Peyer's patch (tissue), 4 donors: ENCODE results near the gene PTH2. TPM values are rescaled to one million over a fixed set of nuclear protein-coding genes. Genes with fewer than 3 reads are reported as not detected.
"Not testable (repeated sequence)": the region's sequence is repeated elsewhere in the genome, so short reads cannot be mapped to it uniquely, and the experiment has no call there.

Source experiments
- DNase-seq, 3 donors: peaks; one replicate each; pipeline ENCODE4 v3.0.0-alpha.2; 2017 to 2019
- H3K27ac ChIP-seq, 4 donors: fragments of 200-600 bp; sonication (generic); one replicate each; pipeline ENCODE4 v1.5.1; 2016 to 2019
- H3K27me3 ChIP-seq, 2 donors: fragments of 200-600 bp; sonication (generic); one replicate each; pipeline ENCODE4 v1.5.1; 2019
- H3K36me3 ChIP-seq, 3 donors: fragments of 200-600 bp; sonication (generic); one replicate each; pipeline ENCODE4 v1.5.1; 2016 to 2019
- H3K4me1 ChIP-seq, 4 donors: fragments of 200-600 bp; sonication (generic); one replicate each; pipeline ENCODE4 v1.5.1; 2016 to 2019
- H3K4me3 ChIP-seq, 4 donors: fragments of 200-600 bp; sonication (generic); 1 replicate in 3 of 4; 2 replicates in 1 of 4; pipeline ENCODE4 v1.5.1; 2016 to 2019; ENCODE audit warnings: mild to moderate bottlenecking in 1 of 4
- H3K9me3 ChIP-seq, 4 donors: fragments of 200-600 bp; sonication (generic); one replicate each; pipeline ENCODE4 v1.5.1; 2016 to 2019; ENCODE audit warnings: mild to moderate bottlenecking in 1 of 4
- POLR2A ChIP-seq, 2 donors: fragments of 450-650 bp; IDR thresholded peaks; one replicate each; pipeline ENCODE4 v1.5.1; 2017; ENCODE audit warnings: antibody characterized with exemption in 2 of 2, mild to moderate bottlenecking in 2 of 2, moderate library complexity in 2 of 2
- total RNA-seq, 4 donors: library from RNA; depleted of rRNA; stranded (reverse); fragments of >200 nt; gene quantifications; one replicate each; pipeline ENCODE4 v1.1.0, GENCODE V29; 2016
- TF ChIP-seq, protein P1 (sequence below), 6 experiments: fragments of 450-650 bp in 4 of 6; fragments of 200-600 bp in 2 of 6; sonication (generic) in 1 of 6; IDR thresholded peaks; one replicate each; pipeline ENCODE4 v1.5.1; 2017 to 2019; ENCODE audit warnings: antibody characterized with exemption in 6 of 6, mild to moderate bottlenecking in 3 of 6, moderate library complexity in 1 of 6

PTH2 gene
- total RNA-seq, 4 donors from 2014 or later: not detected

- Histone ChIP-seq H3K4me3 (no peak overlapping the region), H3K27ac (no peak overlapping the region), H3K9me3 (no peaks in the 10 kb centered on the region), H3K36me3 (peaks cover 0 to 21% (median 0%) of the 10 kb centered on the region in 3 donors), H3K27me3 (peaks cover 0 to 15% of the 10 kb centered on the region in 2 donors), H3K4me1 (peaks cover 0 to 21% (median 3%) of the 10 kb centered on the region in 4 donors)
- no peak for DNase-seq
- no peak for TF ChIP-seq POLR2A (IDR thresholded peaks at IDR 0.05)
- TF ChIP-seq, protein P1, sequence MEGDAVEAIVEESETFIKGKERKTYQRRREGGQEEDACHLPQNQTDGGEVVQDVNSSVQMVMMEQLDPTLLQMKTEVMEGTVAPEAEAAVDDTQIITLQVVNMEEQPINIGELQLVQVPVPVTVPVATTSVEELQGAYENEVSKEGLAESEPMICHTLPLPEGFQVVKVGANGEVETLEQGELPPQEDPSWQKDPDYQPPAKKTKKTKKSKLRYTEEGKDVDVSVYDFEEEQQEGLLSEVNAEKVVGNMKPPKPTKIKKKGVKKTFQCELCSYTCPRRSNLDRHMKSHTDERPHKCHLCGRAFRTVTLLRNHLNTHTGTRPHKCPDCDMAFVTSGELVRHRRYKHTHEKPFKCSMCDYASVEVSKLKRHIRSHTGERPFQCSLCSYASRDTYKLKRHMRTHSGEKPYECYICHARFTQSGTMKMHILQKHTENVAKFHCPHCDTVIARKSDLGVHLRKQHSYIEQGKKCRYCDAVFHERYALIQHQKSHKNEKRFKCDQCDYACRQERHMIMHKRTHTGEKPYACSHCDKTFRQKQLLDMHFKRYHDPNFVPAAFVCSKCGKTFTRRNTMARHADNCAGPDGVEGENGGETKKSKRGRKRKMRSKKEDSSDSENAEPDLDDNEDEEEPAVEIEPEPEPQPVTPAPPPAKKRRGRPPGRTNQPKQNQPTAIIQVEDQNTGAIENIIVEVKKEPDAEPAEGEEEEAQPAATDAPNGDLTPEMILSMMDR (IDR thresholded peaks at IDR 0.05): no peak
These were observed 22.8 kb upstream of the PTH2 start for GRCh38 chr19:49445997-49446396.

DNA sequence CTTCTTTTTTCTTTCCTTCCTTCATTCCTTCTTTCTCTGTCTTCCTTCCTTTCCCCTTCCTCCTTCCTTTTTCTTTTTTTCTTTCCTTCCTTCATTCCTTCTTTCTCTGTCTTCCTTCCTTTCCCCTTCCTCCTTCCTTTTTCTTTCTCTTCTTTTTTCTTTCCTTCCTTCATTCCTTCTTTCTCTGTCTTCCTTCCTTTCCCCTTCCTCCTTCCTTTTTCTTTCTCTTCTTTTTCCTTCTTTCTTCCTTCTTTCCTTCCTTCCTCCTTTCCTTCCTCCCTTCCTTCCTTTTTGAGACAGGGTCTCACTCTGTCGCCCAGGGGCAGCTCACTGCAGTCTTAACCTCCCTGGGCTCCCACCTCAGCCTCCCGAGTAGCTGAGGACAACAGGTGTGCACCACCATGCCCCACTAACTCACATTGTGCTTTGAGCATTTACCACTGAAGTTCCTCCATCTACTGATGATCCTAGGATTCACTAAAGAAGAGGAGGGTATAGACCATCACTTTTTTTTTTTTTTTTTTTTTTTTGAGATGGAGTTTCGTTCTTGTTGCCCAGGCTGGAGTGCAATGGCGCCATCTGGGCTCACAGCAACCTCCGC lies 21.0 kb upstream of the PTH2 start:
- not testable (repeated sequence) for DNase-seq, H3K4me3 ChIP-seq, H3K9me3 ChIP-seq, H3K27ac ChIP-seq
- Histone ChIP-seq H3K27me3 (peaks cover 0 to 26% of the 10 kb centered on the region in 2 donors), H3K36me3 (peaks cover 0 to 19% (median 0%) of the 10 kb centered on the region in 3 donors), H3K4me1 (peaks cover 0 to 16% (median 0%) of the 10 kb centered on the region in 4 donors)

DNA sequence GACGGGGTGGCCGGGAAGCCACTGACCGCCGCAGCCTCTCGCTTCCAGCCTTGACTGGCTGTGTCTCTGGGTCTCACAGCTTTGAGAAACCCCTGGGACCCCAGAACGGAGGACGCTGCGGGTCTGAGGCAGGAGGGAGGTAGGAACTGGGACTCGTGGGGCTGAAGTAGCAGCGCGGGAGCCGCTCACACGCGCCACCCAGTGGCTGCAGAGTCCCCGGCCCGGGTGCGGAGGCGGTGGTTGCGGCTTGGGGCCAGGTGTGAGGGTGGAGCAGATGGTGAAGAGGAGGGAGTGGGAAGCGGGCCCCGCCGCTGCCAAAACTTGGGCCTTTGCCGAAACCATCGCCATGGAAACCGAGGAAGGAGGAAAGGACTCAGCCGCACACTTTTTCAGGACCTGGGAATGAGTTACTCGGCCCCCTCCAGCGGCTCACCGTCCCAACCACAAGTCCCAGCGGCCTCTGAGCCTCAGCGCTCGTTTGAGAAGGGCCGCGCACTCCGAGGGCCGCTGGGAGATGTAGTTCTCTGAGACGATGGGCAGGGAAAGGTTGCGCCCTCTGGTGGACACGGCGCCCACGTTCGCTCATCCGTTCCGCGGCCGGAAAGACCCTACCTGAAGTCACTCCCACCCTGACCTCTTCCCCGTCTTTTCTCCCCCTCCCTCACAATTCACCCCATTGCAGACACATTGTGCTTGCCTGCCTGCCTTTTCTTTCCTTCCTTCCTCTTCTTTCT lies 20.3 kb upstream of the PTH2 start:
- Histone ChIP-seq H3K27me3 (peaks cover 0 to 30% of the 10 kb centered on the region in 2 donors), H3K4me3 (peak overlapping the region; percentile 55 to 75 (median 67)), H3K9me3 (no peaks in the 10 kb centered on the region), H3K36me3 (peaks cover 0 to 13% (median 0%) of the 10 kb centered on the region in 3 donors), H3K27ac (peak overlapping the region; percentile 78 to 85 (median 82)), H3K4me1 (peaks cover 0 to 16% (median 0%) of the 10 kb centered on the region in 4 donors)
- DNase-seq: peak; percentile 94 to 97 (median 96)
- TF ChIP-seq POLR2A (IDR thresholded peaks at IDR 0.05): no peak
- TF ChIP-seq, protein P1 (IDR thresholded peaks at IDR 0.05): peak; percentile 75 to 93 (median 84)

- Histone ChIP-seq H3K27me3 (peaks cover 0 to 30% of the 10 kb centered on the region in 2 donors), H3K27ac (peak overlapping the region; percentile 78 to 85 (median 82)), H3K4me1 (peaks cover 0 to 14% (median 0%) of the 10 kb centered on the region in 4 donors), H3K4me3 (peak overlapping the region; percentile 55 to 75 (median 67)), H3K36me3 (peaks cover 0 to 11% (median 0%) of the 10 kb centered on the region in 3 donors), H3K9me3 (no peaks in the 10 kb centered on the region)
- TF ChIP-seq, protein P1 (IDR thresholded peaks at IDR 0.05): no peak
- TF ChIP-seq POLR2A (IDR thresholded peaks at IDR 0.05): peak; percentile 32 to 67
- DNase-seq: peak; percentile 80 to 98 (median 96)
These were observed 19.6 kb upstream of the PTH2 start for GRCh38 chr19:49442771-49443365.

DNA sequence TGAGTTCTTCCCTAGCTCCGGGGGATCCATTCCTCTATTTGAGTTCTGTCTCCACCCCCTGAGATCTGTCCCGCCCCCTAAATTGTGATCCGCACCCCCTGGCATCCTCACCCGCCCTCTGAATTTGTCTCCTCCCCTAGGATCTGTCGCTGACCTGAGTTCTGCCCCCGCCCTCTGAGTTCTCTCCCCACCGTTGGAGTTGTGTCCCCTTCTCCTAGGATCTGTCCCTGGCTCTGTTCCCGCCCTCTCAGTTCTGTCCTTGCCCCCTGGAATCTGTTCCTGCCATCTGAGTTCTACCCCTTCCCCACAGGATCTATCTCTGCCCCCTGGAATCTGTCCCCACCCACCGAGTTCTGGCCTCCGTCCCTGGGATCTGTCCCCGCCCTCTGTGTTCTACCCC lies 19.1 kb upstream of the PTH2 start:
- H3K27me3 ChIP-seq: peaks cover 0 to 30% of the 10 kb centered on the region in 2 donors
- DNase-seq: no peak
- H3K27ac ChIP-seq: peak overlapping the region; percentile 78 to 85 (median 82)
- H3K4me3 ChIP-seq: peak overlapping the region; percentile 55 to 75 (median 67)
- peaks cover 0 to 12% (median 0%) of the 10 kb centered on the region in 4 donors for H3K4me1 ChIP-seq
- H3K36me3 ChIP-seq: peaks cover 0 to 11% (median 0%) of the 10 kb centered on the region in 3 donors
- TF ChIP-seq, protein P1 (IDR thresholded peaks at IDR 0.05): no peak
- TF ChIP-seq POLR2A (IDR thresholded peaks at IDR 0.05): no peak
- H3K9me3 ChIP-seq: no peaks in the 10 kb centered on the region
